Measurements from ENCODE around the gene UAP1L1.
A peak's percentile ranks its signal among the peaks of the same experiment; 100 is the strongest.
"Not testable (repeated sequence)": the region's sequence is repeated elsewhere in the genome, so short reads cannot be mapped to it uniquely, and the experiment has no call there.

UAP1L1 gene, protein sequence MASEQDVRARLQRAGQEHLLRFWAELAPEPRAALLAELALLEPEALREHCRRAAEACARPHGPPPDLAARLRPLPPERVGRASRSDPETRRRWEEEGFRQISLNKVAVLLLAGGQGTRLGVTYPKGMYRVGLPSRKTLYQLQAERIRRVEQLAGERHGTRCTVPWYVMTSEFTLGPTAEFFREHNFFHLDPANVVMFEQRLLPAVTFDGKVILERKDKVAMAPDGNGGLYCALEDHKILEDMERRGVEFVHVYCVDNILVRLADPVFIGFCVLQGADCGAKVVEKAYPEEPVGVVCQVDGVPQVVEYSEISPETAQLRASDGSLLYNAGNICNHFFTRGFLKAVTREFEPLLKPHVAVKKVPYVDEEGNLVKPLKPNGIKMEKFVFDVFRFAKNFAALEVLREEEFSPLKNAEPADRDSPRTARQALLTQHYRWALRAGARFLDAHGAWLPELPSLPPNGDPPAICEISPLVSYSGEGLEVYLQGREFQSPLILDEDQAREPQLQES

DNA sequence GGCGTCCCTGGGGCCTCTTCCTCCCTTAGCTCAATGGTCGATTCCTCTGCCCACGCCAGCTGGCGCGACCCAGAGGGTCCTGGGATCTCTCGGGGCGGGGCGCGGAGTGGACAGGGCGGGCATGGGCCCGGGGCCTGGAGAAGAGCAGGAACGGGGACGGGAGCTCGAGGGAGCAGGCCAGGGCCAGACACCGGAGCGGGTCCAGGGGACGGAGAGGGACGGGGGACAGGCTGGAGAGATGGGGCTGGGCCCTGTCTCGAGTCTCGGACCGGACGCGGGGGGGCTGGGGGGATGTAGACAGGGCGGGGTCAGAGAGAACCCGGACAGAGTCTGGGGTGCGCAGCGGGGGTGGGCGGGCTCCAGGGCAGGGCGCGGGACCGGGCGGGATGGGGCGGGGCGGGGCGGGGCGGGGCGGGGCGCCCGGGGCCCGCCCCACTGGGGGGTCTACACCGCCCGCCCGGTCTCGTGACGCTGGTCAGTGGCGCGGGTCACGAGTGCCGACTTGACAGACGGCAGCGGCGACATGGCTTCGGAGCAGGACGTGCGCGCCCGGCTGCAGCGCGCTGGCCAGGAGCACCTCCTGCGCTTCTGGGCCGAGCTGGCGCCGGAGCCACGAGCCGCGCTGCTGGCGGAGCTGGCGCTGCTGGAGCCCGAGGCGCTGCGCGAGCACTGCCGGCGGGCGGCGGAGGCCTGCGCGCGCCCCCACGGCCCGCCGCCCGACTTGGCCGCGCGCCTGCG lies at the start of gene UAP1L1:
Gene UAP1L1 (plus strand): TSS at position 508 of the 738 bp plus-strand sequence. CDS start 16 bp downstream, at position 524.
- peak in 1 of 2 experiments; percentile 29 for DNase-seq

DNA sequence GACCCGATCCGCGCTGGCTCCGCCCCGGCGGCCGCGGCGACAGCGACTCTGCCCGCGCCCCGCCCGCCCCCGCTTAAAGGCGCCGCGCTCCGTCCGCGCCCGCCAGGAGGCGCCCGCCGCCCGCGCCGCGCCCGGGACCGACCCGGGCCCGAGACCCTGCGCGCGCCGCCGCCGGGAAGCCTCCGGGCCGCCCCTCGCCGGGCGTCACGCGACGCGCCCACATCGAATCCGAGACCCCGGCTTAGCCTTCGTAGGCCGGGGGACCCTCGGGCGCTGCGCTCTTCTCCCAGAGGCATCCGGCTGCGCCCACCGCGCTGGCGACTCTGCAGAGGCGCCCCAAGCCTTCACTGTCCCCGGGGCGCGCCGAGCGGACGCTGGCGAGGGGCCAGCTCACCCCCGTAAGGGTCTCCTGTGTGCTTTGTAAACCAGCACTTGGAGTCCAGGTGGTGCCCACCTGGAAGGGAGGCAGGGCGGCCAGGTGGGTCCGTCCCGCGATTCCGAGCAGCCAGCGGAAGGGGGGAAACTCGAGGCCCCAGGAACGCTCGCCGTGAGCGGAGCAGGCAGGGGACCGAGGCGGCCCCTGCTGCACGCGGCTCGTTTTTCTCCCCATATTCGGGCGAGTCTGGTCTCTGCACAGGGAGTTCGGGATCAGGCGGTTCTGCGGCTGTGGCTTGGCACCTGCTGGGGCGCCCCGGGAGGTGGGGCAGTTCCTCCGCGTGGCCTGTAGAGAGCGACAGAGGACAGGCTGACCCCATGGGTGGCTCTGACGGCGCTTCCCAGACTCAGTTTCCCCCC lies 48.9 kb upstream of the UAP1L1 start:
- DNase-seq: peak in 1 of 2 experiments; percentile 44

DNA sequence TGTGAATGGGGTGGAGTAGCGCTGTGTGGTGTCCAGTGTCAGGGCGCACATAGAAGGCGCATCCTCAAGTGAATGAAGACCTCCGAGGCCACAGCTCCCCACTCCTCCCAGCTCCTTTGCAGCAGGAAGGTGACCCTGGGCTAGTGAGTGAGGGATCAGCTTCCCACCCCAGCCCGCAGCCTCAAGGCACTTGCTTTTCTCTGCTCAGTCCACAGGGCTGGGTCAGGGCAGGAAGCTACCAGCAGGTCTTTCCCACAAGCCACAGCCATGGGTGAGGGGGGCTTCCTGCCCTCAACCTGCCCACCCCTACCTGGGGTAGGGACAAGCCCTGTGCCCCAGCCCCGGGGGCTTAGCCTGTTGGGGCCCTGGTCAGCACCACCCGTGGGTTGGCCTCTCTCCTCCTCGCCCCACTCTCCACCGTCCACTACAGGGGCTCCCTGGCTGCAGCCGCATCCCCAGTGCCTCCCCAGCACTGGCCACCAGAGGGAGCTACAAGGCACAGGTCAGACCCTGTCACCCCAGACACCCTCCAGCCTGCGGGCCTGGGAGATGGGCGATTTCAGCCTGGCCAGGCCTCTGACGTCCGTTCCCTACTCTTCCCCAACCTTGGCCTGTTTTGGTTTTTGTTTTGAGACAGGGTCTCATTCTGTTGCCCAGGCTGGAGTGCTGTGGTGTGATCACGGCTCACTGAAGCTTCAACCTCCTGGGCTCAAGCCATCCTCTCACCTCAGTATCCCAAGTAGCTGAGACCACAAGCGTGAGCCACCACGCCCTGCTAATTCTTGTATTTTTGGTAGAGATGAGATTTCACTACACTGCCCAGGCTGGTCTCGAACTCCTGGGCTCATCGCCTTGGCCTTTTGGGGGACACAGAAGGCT lies 48.0 kb upstream of the UAP1L1 start:
- peak; percentile 23 to 65 for DNase-seq

DNA sequence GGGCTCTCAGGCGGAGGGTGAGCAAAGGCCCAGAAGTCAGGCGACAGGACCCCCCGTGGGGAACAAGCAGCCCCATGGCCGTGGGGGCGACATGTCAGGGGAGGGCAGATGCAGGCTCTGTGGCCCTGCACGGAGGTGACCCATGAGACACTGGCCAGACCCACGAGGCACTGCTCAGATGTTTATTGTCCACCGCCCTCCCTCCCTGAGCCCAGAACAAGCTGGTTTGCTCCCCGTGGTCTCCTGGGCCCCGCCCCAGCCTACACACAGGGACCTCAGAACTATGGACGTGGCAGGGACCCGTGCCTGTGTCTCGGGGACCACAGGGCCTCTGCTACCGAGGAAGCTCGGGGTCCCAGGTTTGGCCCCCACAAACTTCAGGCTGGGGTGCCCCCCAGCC lies 47.3 kb upstream of the UAP1L1 start:
- no peak for DNase-seq

DNA sequence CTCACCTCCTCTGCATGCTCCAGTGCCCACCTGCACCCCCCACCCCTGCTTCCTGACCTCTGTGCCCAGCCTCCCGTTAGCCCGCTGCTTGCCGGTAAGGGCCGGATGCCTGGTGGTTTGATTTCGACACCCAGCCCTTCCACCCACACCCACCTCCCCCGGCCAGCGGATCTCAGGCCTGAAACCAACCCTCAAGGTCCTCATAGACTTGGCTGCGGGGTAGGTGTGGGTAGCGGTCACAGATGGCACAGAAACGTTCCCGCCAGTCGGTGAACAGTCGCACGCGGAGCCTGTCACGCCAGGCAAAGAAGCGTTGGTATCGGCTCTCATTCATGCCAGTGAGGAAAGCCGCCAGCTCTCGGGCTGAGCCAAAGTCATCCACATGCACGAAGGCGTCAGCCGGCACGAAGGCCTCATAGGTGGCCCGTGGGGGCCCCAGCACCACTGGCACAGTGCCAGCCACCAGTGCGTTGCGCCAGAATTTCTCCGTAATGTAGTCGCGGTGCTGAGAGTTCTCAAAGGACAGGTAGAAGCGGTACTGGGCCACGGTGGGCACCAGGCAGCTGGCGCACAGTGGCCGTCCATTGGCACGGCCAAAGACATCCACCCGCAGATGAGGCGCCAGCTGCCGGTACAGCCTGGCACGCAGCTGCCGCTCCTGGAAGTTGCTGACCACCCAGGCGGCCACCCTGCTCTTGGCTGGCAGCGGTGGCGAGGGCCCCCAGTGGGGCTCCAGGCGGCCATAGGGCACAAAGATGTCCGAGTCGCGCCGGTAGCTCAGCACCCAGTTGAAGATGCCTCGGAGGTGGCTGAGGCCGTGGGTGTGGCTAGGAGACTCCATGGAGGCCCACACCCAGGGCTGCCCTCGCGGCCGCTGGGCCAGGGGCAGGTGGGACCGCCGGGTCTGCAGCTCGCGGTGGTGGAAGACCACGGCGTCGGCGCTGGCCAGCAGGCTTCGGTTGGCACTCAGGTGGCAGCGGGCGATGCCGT lies 46.5 kb upstream of the UAP1L1 start:
- DNase-seq: no peak

DNA sequence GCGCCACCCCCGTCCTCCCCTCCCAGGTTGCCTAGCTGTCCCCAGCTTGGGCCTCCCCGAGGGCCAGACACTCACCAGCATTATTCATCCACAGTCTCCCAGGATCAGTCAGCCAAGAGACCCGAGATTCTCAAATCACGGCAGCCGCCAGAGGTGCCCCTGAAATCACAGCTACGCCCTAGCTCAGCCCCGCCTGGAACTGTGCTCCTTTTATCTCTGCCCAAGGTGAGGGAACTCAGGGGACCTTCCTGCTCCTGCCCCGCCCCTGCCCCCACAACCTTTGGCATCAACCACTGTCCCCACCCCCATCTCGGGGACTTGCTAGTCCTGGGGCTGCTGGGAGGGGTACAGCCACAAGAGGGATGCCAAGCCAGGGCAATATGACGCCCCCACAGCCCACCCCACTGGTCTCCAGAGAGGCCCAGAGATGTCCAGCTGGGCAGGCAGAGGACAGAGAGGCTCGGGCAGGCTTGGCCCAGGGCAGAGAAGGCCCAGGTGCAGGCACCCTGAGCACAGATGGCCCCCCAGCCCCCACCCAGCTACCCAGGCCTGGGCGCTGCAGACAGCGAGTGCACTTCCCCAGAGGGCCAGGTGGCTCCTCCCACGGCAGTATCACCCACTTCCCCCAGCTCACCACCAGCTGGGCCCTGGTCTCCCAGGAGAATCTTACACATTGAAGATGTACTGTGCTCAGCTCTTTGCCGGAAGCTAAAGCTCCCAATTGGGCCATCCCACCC lies 45.2 kb upstream of the UAP1L1 start, which contains the start of gene FUT7:
Gene FUT7 (minus strand): TSS at position 185 of the 737 bp plus-strand sequence. CDS start 97 bp downstream, at position 88.
- no peak for DNase-seq

DNA sequence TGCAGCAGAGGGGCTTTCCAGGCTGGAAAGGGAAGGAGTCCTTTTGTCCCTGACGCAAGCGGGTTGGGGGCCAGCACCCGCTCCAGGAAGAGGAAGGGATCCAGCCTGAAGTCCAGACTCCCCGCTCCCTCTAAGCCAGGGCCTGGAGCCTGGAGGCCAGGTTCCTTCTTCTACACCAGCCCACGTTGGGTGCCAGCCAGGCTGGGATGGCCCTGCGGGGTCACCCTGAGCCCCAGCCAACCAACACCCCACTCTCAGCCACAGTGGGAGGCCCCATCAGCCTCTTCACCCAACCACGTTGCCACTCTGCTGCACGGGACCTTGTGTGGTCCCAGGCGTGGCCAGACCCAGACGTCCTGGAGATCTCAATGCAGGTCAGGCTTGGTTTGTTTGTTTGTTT lies 44.5 kb upstream of the UAP1L1 start:
- DNase-seq: no peak

DNA sequence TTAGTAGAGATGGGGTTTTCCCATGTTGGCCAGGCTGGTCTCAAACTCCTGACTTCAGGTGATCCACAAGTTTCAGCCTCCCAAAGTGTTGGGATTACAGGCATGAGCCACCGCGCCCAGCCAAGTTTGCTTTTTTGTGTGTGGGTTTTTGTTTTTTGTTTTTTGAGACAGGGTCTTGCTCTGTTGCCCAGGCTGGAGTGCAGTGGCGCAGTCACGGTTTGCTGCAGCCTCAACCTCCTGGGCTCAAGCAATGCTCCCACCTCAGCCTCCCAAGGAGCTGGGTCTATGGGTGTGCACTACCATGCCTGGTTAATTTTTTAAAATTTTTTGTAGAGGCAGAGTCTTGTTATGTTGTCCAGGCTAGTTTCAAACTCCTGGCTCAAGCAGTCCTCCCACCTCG lies 43.8 kb upstream of the UAP1L1 start:
- DNase-seq: not testable (repeated sequence)

DNA sequence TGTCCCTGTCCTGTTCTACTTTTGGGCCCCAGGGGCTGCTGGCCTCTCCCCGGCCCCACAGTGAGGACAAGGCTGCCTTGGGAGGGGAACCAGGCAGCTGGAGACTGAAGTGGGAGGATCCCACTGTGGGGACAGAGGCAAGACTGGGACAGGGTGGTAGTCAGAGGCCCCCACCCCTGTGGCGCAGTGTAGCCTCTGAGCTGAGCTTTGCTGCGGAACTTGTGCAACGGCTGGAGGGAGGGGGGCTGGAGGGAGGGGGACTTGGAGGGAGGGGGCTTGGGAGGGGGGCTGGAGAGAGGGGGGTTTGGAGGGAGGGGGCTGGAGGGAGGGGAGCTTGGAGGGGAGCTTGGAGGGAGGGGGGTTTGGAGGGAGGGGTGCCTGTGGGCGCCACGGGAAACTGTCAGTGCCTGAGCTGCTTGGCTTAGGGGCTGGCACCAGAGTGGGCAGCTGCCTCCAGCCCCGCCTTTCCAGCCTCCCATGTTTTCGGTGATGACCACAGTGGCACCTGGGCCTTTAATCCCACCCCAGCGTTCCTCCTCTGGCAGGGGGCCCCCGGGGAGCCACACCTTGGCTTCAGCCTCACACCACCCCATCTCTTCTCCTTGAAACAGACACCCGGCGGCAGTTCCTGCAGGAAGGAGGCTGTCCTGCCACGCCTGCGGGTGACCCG lies 43.1 kb upstream of the UAP1L1 start:
- DNase-seq: no peak

DNA sequence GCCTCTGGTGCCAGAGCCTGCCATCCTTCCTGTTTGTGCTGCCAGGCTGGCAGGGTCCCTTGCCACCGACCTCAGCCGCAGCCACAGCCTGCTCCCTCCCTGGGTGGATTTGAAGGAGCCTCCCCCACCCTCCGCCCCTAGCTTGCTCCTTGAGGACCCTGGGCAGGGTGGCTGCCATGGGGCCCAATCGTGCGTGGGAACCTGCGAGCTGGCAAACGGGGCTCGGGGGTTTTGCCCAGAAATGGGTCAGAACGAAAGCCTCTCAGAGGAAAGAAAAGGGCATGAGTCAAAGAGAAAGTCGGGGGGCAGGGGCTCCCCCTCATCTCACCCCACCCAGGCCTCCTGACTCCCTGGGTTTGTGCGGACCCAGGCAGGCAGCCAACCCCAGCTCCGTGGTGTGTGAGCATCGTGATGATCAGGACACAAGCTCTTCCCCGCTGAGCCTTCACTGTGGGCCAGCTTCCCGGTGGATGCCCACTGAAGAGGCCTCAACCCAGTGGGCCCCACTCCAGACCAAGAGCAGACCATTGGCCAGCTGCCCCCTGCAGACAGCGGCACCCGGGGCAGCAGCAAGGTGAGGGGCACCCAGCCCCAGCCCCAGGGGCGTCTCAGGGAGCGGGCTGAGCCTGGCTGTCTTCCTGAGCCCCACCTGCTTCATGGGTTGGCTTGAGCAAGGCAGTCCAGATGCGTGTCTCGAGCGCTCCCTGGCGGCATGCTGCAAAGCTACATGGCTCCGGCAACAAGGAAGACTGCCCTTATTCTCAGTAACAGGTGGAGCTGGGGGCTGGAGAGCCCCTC lies 42.4 kb upstream of the UAP1L1 start:
- DNase-seq: peak; percentile 38 to 79

DNA sequence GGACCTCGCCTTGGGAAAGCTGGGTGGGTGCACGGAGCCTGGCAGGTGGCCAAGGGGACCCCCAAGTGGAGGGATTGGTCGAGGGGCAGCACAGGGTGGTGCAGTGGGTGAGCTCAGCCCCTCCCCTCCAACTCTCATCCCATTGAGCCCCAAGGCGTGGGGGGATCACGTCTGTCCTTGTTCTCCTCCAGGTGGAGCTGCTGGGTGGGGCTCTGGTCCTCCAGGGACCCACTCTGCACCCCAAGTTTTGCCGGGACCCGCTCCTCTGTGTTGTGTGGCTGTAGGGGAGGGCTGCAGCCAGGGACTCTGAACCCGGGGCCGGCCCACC lies 41.8 kb upstream of the UAP1L1 start:
- DNase-seq: no peak

DNA sequence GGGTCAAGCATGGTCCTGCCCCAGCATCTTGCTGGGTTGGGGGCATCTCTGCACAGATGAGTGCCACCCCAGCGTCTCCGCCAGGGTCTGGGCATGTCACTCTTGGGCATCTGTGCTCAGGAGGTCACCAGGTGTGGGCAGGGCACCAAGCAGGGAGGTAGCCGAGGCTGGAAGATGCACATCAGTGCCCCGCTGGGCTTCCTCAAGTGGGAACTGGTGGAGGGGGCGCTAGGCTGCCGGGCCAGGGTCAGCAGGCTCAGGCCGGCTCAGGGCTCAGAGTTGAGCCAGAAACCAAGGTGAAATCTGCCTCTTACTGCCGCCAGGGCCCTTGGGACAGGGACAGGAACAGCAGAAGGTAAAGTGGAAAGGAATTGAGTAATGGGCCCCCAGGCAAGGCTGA lies 41.4 kb upstream of the UAP1L1 start:
- DNase-seq: no peak

DNA sequence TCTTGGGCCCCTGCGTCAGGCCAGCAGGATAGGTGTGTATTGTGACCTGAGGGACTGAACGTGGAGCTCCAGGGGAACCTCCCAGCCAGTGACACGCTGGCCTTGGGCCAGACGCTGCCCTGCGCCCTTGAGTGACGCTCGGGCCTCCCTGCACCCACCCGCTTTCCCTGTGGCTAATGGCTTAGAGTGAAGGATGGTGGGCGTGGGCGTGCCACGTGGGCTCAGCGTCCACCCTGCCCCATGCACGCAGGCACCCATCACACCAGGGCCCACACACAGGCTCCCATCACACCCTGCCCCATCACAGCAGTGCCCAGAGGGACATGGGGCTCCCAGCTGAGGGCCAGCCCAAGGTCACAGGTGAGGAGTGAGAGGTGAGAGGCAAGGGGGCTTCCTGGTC lies 40.3 kb upstream of the UAP1L1 start:
- no peak for DNase-seq

DNA sequence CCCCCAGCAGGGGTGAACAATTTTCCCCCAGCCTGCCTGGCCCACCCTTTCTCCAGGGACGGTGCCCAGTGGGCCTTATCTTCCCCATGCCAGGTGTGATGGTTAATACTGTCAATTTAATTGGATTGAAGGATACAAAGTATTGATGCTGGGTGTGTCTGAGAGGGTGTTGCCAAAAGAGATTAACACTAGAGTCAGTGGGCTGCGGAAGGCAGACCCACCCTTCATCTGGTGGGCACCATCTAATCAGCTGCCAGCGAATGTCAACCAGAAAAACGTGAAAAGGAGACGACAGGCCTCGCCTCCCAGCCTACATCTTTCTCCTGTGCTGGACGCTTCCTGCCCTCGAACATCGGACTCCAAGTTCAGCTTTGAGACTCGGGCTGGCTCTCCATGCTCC lies 39.8 kb upstream of the UAP1L1 start:
- DNase-seq: no peak

DNA sequence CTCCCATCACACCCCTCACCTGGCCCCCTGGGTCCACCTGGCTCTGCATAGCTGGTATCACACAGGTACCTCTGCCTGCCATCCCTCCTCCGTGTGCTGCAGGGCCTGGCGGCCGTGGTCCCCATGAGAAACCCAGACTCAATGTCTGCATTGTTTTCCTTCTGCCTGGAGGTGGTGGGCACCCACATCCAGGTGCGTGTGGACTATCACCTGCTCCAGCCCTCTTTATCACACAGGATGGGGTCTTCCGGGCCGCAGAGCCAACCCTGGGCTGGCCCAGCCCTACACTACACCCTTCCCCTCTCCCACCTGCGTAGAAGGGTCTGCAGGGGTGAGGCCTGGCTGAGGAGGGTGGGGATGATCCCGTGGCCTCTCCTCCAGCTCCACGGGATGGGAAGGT lies 38.4 kb upstream of the UAP1L1 start:
- DNase-seq: no peak

DNA sequence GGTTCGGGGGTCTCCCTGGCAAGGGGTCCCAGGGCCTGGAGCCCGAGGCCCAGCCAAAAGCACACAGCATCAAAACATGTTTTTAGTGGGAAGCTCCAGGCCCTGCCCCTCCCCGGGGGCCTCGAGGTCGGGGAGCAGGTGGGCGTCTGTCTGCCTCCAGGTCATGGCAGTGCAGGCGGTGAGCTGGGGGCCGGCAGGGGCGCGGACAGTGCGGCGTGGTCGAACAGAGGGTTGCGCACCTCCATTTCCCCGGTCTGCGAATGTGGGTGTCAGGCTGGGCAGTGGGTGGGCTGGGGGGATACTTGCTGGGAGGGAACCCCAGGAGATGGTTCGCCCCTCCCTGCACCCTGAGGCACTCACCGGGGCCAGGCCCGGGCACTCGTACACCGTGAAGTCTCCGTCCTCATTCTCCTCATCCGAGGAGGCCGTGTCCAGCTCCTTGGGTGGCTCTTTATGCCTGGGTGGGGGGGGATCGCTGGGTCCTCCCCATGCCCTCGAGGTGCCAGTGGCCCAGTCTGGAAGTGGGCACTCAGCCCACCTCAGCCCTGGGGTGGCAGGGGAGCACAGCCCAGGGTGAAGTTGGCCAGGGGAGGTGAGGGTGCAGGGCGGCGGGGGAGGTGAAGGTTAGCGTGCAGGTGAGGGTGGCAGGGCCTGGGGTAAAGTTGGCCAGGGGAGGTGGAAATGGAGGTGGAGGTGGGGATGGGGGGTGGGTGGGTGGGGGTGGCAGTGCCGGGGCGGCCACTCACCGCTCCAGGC lies 37.5 kb upstream of the UAP1L1 start:
- DNase-seq: no peak

DNA sequence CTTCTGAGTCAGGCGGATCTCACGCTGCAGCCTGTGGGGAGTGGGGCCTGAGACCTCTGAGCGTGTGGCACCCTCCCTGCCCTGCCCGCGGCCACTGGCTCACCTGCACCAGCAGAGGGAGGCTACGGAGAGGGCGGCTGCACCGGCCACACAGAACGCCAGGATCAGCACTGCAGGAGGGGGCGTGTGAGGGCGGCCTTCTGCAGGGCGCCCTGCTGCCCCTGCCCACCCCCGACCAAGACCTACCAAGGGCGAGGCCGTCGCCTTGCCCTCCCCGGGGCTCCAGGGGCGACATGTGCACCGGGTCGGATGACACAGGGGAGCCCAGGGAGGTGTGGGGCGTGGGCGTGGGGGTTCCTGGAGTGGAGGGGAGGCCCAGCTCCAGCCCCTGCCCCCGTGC lies 36.7 kb upstream of the UAP1L1 start:
- DNase-seq: no peak

DNA sequence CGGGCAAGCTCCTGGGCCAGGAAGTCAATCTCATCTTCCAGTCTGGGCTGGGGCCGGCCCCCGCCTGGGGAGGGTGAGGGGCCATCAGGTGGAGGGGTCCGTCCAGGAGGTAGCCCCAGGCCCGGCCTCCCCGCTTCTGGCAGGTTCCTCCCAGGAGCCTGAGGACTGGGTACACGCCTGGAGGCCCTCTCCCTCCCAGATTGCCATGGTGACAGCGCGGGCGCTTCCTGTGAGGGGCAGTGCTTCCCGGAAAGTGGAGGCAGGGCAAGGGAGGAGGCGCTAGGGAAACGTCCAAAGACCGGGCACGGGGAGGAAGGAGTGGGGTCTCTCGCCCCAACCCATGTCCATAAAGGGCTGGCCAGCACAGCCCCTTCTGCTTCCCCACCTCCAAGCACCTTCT lies 36.2 kb upstream of the UAP1L1 start:
- DNase-seq: no peak
